K562 (cell line): ENCODE results near the gene DYRK1A. TPM values are rescaled to one million over a fixed set of nuclear protein-coding genes. Genes with fewer than 3 reads are reported as not detected.

Experiments
- BHLHE40 ChIP-seq: IDR thresholded peaks from 2 replicates; pipeline ENCODE4 v1.6.1; 2011; ENCODE audit warnings: low read length, improper control_type of control experiment
- CBFA2T3 ChIP-seq: fragments of 450-650 bp; IDR thresholded peaks from 2 replicates; pipeline ENCODE4 v1.6.1; 2017
- CUX1 ChIP-seq: fragments of 200-800 bp; sonication (Bioruptor generic); IDR thresholded peaks from 2 replicates; pipeline ENCODE4 v1.6.1; 2016; ENCODE audit warnings: missing genetic modification characterization, missing compliant biosample characterization
- FOXK1 ChIP-seq: sonication (generic); formaldehyde crosslinking; IDR thresholded peaks from 2 replicates; pipeline ENCODE4 v1.8.0; 2022; ENCODE audit warnings: missing genetic modification reagents, mild to moderate bottlenecking, borderline replicate concordance
- GABPB1 ChIP-seq: sonication (generic); formaldehyde crosslinking; IDR thresholded peaks from 2 replicates; pipeline ENCODE4 v1.8.0; 2022; ENCODE audit warnings: mild to moderate bottlenecking, missing genetic modification reagents
- MLLT1 ChIP-seq, 2 experiments: fragments of 450-650 bp; IDR thresholded peaks; 2 replicates each; pipeline ENCODE4 v1.6.1; 2016
- MYNN ChIP-seq, 2 experiments: sonication (generic); formaldehyde crosslinking in 1 of 2; IDR thresholded peaks; 2 replicates each; pipeline versions ENCODE4 v1.5.0 to v1.6.1; 2016 to 2020; ENCODE audit warnings: antibody characterized with exemption in 1 of 2, missing genetic modification reagents in 1 of 2
- NBN ChIP-seq: fragments of 450-650 bp; IDR thresholded peaks from 2 replicates; pipeline ENCODE4 v1.6.1; 2016; ENCODE audit warnings: low read depth, mild to moderate bottlenecking
- NUFIP1 ChIP-seq: fragments of 450-650 bp; IDR thresholded peaks from 2 replicates; pipeline ENCODE4 v1.6.1; 2018; ENCODE audit not compliant: partially characterized antibody
- PYGO2 ChIP-seq: fragments of 450-650 bp; IDR thresholded peaks from 2 replicates; pipeline ENCODE4 v1.6.1; 2016; ENCODE audit warnings: mild to moderate bottlenecking, missing genetic modification characterization, moderate library complexity, missing compliant biosample characterization
- SMAD2 ChIP-seq: fragments of 150-350 bp; IDR thresholded peaks from 2 replicates; pipeline ENCODE4 v1.6.1; 2014; ENCODE audit warnings: low read depth, mild to moderate bottlenecking, low read length
- SMAD4 ChIP-seq: fragments of 250-450 bp; sonication (Bioruptor Pico); conservative IDR thresholded peaks from 2 replicates; pipeline ENCODE4 v1.8.0; 2021; ENCODE audit warnings: inconsistent platforms, mild to moderate bottlenecking, moderate library complexity
- TAF9B ChIP-seq: fragments of 450-650 bp; IDR thresholded peaks from 2 replicates; pipeline ENCODE4 v1.6.1; 2018; ENCODE audit warnings: mild to moderate bottlenecking; ENCODE audit not compliant: partially characterized antibody
- ZNF699 ChIP-seq: fragments of 250-450 bp; sonication (Bioruptor Pico); IDR thresholded peaks from 2 replicates; pipeline ENCODE4 v1.8.0; 2021; ENCODE audit warnings: mild to moderate bottlenecking, moderate library complexity; ENCODE audit not compliant: insufficient replicate concordance
- polyA plus RNA-seq, 8 experiments: library from polyadenylated mRNA; depleted of rRNA in 4 of 8; stranded (reverse) in 5 of 8; unstranded in 3 of 8; fragments of >200 nt; fragmentation: Nextera tagmentation in 2 of 8; fragmentation: Illumina TruSeq in 1 of 8; extraction: Ambion mirVana in 2 of 8; extraction: Trizol in 1 of 8; gene quantifications; 2 replicates each; pipeline versions ENCODE4 v1.2.1 to v1.2.3, GENCODE V29; 2011 to 2014; ENCODE audit warnings: inconsistent platforms in 1 of 8, missing spikeins in 1 of 8
- total RNA-seq, 7 experiments: library from RNA; depleted of rRNA in 6 of 7; stranded (reverse); fragments of >200 nt in 6 of 7; fragmentation: Illumina TruSeq in 2 of 7; extraction: Trizol in 2 of 7; gene quantifications; 2 replicates each; pipeline versions ENCODE4 v1.2.1 to v1.2.3, GENCODE V29; 2011 to 2021; ENCODE audit warnings: low replicate concordance in 1 of 7
- TF ChIP-seq, protein P1 (sequence below): fragments of 450-650 bp; IDR thresholded peaks from 2 replicates; pipeline ENCODE4 v1.6.1; 2018; ENCODE audit not compliant: partially characterized antibody

DYRK1A gene
- total and polyA plus RNA-seq, 9 of the 15 experiments (the other 6 are each of a cell fraction or from before 2014, with no cell fraction given) = 3.7 to 64.8 (median 42.3) TPM

DNA sequence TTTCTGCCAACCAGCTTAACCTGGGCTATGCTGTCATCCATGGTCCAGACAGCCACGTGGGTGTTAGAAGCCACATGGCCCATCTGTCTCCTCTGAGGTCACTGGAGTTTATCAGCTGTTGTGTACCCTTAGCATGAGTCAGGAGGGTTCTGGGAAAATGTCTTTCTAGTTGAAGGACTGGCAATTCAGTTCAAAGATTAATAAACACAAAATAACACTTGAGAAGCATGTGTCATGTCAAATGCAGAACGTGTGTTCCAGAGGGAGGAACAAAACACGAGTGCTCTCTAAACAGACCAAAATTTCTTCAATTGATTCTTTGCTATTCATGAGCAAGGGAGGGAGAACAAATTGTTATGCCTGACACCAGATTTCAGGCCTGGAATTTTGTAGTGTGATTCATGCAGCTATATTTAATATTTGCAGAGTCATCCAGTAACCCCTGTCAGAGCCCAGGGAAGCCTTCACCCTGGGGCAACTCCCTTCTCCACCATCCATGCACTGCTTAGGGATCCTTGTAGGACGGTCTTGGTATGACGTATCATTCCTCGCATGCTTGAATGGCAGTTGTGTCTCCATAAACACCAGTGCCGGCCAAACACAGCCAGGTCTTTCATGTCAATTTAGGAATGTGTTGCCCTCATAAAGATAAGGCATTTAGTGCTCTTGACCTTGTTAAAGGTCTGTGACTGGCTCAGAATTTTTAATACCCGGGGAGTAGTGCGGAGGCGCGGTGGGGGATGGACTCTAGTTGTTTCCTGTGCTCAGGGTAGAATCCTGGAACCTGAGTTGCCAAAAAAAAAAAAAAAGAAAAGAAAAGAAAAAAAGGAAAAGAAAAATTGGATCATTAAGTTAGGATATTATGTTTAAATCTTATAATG lies 27.7 kb upstream of the DYRK1A start (continued):
- TF ChIP-seq PYGO2 (tag) (0 out of 2 replicates have a peak, but pooled peaks have one; percentile 36), TAF9B (peak; percentile 82), NUFIP1 (peak; percentile 73), CBFA2T3 (peak; percentile 70), FOXK1 (CRISPR knock-in tag) (no peak), NBN (peak; percentile 28; the same call in 1 of the 2 replicates), ZNF699 (no peak), SMAD2 (no peak), MYNN (IDR thresholded peaks at IDR 0.05) (peak; percentile 70), MYNN (CRISPR knock-in tag; IDR thresholded peaks at IDR 0.05) (no peak), GABPB1 (0 out of 2 replicates have a peak, but pooled peaks have one; percentile 29), SMAD4 (peak; percentile 85), CUX1 (CRISPR knock-in tag) (0 out of 2 replicates have a peak, but pooled peaks have one; percentile 70), MLLT1 (IDR thresholded peaks at IDR 0.05) (0 out of 4 replicates have a peak, but pooled peaks of 1 of the 2 experiments have one; percentile 38), BHLHE40 (peak; percentile 34; the same call in 1 of the 2 replicates)
- TF ChIP-seq, protein P1, sequence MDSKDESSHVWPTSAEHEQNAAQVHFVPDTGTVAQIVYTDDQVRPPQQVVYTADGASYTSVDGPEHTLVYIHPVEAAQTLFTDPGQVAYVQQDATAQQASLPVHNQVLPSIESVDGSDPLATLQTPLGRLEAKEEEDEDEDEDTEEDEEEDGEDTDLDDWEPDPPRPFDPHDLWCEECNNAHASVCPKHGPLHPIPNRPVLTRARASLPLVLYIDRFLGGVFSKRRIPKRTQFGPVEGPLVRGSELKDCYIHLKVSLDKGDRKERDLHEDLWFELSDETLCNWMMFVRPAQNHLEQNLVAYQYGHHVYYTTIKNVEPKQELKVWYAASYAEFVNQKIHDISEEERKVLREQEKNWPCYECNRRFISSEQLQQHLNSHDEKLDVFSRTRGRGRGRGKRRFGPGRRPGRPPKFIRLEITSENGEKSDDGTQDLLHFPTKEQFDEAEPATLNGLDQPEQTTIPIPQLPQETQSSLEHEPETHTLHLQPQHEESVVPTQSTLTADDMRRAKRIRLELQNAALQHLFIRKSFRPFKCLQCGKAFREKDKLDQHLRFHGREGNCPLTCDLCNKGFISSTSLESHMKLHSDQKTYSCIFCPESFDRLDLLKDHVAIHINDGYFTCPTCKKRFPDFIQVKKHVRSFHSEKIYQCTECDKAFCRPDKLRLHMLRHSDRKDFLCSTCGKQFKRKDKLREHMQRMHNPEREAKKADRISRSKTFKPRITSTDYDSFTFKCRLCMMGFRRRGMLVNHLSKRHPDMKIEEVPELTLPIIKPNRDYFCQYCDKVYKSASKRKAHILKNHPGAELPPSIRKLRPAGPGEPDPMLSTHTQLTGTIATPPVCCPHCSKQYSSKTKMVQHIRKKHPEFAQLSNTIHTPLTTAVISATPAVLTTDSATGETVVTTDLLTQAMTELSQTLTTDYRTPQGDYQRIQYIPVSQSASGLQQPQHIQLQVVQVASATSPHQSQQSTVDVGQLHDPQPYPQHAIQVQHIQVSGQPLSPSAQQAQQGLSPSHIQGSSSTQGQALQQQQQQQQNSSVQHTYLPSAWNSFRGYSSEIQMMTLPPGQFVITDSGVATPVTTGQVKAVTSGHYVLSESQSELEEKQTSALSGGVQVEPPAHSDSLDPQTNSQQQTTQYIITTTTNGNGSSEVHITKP = peak; percentile 44
